HG02798 (cell line): Measurements from ENCODE around the gene CNOT1.
A peak's percentile ranks its signal among the peaks of the same experiment; 100 is the strongest.

Experiments used
- ATAC-seq: cut with Tn5 transposase; IDR thresholded peaks from one replicate; pipeline ENCODE4 v1.9.1; 2021; ENCODE audit warnings: mild to moderate bottlenecking; ENCODE audit not compliant: unreplicated experiment, poor library complexity

Gene CNOT1

GRCh38 chr16:58506241-58507194, 123.1 kb downstream of the CNOT1 start:
- no peak for ATAC-seq

GRCh38 chr16:58503863-58504688, 125.5 kb downstream of the CNOT1 start:
- no peak for ATAC-seq

DNA sequence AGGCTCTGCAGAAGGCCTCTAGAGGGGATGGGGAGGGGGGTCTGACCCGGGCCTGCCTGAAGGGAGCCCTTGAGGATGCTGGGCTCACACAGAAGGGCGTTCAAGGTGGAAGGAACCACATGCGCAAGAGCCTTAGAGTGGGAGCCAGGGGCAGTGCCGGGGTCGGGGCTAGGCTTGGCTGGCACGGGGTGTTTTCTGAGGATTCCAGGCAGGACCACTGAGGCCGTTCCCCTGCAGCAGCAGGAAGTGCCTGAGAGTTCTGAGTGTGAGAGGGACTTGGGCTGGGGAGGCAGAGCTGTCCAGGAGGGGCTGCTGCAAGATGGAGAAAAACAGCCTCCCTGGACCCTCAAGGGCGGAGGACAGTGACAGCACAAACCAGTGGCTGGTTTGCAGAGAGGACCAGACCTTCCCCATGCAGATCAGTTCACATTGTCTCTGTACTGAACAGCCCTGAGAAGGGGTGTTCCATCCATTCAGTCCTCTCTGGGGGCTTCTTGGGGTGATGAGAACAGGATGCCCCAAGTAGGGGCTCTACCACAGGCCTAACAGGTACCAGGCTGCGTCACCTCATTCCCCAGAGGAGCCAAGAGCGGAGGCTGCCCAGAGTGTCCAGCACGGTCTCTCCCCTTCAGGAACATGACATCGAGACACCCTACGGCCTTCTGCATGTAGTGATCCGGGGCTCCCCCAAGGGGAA, 126.3 kb downstream of the CNOT1 start:
- no peak for ATAC-seq

GRCh38 chr16:58502217-58502921, 127.3 kb downstream of the CNOT1 start:
- no peak for ATAC-seq

DNA sequence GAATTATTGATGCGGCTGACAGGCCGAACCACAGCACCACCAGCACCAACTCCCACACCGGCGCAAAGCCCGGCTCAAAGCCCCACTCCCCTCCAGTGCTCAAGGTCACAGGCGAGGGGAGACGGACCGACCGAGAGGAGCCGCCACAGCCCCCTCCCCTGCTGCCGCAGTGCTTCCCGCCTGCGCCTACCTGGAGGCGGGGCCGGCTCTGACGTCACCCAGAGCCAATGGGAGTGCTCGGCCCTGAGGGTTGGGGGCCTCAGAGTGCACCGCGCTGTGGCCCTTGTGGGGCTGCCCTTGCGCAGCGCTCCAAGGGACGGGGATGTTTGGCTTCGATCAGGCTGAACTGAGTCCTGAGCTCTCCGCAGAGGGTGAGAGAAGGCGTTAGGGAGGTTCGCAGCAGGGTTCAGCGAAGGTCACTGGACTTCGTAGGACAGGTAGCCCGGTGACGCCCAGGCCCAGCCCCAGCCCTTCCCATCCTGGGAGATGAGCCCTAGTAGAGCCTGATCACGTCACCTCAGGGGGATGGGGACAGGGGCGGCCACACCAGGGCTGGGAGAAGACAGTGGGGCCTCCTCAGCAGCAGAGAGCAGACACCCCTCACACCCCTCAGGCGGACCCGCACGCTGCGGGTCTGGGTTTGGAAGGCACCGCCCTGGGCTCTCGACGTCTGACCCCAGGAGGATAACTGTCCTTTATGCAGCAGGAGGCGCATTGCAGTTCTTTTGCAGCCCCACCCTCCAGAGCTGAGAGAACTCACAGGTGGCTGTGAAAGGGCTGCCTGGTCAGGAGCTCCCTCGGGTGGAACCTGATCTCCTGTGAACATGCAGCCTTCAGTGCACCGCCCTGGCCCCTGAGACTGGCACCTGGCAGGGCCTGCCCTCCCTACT, 128.1 kb downstream of the CNOT1 start:
- no peak for ATAC-seq

- ATAC-seq: no peak
These were observed 129.0 kb downstream of the CNOT1 start for GRCh38 chr16:58500430-58501241.

DNA sequence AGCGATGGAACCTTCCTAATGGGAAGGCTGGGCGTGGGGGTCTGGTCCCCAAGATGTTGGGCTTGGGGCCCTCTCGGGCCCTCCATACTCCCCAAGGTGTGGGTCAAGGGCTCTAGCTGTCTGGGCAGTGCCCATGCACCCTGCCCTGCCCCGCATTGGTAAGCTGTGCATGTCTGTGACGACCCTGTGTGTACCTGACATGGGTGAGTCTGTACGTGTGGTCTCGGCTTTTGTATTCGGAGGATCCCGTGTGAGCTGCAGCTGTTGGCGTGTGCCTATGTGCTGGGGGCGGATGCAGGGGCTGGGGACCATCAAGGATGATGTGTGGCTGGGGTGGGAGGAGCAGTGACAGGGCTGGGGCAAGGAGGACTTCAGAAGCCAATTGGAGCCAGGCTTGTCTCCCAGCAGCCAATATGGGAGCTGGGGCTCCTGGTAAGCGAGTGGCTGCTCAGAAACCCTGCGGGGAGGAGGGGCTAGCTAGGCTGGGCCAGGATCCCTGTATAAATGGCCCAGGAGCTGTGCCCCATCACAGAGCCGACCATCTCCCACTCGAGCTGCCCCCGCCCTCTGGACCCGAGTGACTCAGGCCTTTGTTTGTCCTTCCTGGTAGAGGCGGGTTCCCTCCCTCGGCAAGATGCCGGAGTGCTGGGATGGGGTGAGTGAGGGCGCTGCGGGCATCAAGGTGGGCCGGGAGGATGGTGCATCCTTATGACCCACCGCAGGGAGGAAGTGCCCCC, 129.8 kb downstream of the CNOT1 start, which contains the start of gene NDRG4:
NDRG4 (plus strand) TSS at position 529 of the 737 bp plus-strand sequence; CDS start at position 635, 106 bp downstream.
- ATAC-seq: peak; percentile 40

DNA sequence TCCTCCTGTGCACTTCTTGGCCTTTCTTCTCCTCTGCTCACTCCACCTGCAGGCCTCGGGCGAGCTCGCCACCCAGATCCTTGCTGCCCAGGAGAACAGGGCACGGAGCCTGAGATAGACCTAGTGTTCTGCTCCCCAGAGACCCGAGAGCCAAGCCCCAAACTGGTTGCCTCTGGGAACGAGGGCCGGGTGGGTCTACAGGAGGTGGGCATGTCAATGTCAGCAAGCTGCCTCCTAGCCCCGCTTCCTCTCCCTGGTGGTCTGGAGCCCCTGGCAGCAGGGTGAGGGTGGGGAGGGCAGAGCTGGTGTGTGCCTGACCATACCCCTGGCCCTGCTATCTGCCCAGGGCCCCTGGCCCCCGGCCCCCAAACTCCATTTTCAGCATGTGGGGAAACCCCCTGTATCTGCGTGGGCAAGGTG, 130.5 kb downstream of the CNOT1 start:
- ATAC-seq: no peak

DNA sequence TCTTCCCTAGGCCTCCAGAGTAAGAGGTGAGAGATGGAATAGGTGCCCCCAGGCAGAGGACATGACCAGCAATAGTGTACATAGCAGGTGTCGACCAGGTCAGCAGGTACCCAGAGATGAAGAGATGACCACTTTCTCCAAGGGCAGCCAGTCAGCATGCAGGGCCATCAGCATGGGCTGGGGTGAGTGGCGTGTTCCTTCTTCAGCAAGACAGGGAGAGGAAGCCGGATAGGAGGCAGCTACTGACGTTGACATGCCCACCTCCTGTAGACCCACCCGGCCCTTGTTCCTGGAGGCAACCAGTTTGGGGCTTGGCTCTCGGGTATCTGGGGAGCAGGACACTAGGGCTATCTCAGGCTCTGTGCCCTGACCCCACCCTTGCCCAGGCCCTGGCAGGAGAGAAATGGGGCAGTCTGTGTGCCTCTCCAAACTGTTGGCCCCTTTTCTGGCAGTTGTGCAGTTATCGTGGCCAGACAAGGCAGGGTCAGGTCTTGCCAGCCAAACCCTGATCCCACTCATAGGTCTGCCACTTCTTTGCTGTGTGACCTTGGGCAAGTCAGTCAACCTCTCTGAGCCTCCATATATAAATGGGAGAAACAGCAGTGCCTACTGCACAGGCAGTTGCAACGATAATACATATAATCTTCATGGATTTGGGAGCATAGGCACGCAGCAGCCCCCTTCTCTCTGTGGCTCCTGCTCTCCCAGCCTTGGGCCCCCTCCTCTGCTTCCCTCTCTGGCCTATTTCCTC, 131.1 kb downstream of the CNOT1 start:
- no peak for ATAC-seq

DNA sequence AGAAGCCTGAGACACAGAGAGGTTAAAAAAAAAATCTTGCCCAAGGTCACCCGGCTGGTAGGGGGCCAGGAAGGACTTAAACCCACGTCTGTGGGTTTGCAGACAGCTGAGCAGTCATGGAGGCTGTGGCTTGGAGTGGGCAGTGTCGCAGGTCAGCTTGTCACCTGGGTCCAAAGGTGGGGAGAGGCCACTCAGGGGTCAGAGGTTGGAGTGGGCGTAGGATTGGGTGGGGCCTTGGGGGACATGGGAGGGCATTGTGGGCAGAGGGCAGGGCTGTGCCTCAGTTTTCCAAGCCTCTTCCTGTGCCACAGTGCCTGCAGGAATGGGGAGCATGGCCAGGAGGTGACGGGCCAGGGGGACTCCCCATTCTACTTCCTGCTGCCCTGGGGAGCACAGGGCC, 131.7 kb downstream of the CNOT1 start:
- no peak for ATAC-seq

GRCh38 chr16:58497468-58497867, 132.2 kb downstream of the CNOT1 start:
- ATAC-seq: no peak

- no peak for ATAC-seq
These were observed 133.9 kb downstream of the CNOT1 start for GRCh38 chr16:58495521-58496331.

DNA sequence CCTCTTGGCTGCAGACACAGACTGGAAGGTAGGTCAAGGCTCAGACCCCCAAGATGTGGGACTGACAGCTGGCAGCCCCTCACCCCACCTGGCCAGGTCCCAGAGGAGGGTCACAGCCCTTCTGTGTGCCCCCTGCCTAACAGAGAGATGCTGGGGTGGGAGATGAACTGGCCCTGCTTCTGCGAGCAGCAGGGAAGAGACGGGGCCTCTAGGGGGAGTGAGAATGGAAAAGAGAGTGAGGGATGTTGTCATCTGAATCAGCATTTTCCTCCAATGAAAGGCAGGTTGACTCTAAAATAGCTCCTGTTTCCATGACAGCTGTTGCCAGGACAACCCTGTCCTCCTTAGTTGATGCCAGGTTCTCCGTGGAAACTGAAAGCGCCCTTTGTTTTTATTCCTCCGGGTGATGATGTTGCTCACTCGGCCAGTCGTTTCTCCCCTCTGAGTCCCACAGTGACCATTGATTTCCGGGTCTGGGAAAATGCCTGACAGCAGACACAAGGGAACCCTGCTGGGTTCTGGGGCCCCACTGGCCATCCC, 134.6 kb downstream of the CNOT1 start:
- peak; percentile 63 for ATAC-seq

DNA sequence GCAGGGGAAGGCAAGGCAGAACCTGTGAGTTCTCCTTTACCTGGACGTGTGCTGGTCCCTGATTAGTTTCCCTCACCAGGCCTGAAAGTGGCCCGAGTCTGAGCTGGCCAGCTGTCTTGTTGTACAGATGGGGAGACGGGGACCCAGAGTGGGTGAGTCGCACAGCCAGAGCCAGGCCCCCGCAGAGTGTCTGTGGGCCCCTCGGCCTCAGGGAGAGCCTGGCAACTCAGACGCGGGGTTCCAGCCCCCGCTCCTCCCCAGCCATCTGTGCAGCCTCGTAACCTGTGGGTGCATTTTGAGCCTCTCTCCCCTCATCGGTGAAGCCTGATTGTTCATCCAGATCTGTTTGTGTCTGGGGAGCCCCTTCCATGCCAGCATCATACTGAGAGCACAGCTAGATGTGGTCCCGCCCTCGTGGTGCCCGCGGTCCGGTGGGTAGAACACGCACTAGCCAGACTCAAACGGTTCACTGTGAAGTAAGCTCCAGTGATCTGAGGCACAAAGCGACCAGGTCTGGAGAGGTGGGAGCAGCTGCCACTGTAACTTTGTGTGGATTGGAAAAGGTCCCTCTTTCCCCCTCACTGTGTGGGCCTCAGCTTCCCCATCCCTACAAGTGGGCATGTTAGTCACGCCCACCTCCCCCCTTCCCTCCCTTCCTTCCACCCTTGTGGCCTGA, 135.7 kb downstream of the CNOT1 start:
- no peak for ATAC-seq

GRCh38 chr16:58492735-58493134, 136.9 kb downstream of the CNOT1 start:
- ATAC-seq: no peak
